ENCODE measurements around the gene NUP205.

DNA sequence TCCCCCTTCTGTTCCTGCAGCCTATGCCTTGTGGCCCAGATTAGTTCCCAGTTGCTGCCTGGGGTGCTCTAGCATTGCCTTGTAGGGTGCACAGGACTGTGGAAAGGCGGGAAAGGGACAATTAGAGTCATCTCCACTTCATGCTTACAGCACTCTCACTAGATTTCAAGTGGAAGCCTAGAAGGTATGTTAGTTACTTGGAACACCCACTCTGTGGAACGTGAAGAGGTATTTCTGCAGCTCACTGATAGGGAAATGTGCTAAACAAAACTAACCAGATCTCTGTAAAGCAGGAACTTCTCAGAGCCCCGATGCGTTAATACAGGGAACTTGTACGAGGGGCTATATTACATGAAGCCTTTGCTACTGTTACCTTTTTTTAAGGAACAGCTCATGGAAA, 124.0 kb downstream of the NUP205 start:
- TF ChIP-seq EZH2 (IDR thresholded peaks at IDR 0.05; ENCODE audit: borderline replicate concordance, low read depth, low read length, severe bottlenecking): no peak
- no peak for TF ChIP-seq CTCF (IDR thresholded peaks at IDR 0.05; ENCODE audit: borderline replicate concordance, extremely low read depth, low read length, poor library complexity, severe bottlenecking)

All from DND-41 (cell line).